HG03469 (cell line): ENCODE results near the gene EEFSEC.

Source experiments
- ATAC-seq: cut with Tn5 transposase; IDR thresholded peaks from one replicate; pipeline ENCODE4 v1.9.1; 2021; ENCODE audit warnings: mild to moderate bottlenecking, moderate library complexity, moderate number of reproducible peaks; ENCODE audit not compliant: unreplicated experiment

The EEFSEC gene

DNA sequence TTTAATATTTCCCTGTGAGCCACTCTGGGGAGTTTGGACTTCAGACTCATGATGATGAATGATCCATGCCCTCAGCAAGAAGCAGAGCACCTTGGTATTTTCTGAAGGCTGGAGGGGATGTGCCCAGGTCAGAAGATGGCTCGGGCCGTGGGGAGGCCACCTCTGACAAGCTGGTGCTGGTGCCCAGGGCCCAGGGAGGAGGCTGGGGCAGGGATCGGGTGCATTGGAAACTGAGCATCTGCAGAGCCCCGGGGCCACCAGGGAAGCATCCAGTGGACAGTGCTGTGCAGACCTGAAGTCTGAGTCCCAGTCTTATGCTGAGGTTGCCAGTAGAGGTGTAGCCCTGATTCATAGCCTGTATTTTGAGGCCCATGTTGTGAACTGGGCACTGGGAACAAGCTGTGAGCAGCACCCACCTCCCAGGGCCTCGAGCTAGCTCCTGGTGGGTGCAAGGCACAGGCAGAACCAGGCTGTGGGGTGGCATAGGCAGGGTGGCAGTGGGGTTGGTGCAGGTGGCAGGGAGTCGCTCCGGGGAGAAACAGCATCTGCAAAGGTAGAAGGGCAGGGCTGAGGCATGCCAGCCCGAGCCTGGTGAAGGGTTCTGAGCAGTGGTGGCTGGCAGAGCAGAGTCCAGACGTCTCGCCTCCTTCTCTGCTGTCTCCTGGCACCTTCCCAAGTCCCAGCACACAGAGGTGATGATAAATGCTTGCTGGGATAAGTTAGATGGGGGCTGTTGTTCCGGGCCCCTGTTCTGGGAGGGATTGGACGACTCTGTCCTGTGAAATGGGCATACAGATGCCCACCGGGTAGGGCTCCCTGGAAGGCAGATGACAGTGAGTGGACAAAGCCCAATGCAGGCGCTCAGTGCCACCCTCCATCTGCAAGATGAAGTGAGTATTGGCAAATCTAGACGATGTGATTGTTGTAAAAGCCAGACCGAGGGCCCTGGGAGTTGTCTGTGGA lies 302.8 kb downstream of the EEFSEC start:
- ATAC-seq = no peak

DNA sequence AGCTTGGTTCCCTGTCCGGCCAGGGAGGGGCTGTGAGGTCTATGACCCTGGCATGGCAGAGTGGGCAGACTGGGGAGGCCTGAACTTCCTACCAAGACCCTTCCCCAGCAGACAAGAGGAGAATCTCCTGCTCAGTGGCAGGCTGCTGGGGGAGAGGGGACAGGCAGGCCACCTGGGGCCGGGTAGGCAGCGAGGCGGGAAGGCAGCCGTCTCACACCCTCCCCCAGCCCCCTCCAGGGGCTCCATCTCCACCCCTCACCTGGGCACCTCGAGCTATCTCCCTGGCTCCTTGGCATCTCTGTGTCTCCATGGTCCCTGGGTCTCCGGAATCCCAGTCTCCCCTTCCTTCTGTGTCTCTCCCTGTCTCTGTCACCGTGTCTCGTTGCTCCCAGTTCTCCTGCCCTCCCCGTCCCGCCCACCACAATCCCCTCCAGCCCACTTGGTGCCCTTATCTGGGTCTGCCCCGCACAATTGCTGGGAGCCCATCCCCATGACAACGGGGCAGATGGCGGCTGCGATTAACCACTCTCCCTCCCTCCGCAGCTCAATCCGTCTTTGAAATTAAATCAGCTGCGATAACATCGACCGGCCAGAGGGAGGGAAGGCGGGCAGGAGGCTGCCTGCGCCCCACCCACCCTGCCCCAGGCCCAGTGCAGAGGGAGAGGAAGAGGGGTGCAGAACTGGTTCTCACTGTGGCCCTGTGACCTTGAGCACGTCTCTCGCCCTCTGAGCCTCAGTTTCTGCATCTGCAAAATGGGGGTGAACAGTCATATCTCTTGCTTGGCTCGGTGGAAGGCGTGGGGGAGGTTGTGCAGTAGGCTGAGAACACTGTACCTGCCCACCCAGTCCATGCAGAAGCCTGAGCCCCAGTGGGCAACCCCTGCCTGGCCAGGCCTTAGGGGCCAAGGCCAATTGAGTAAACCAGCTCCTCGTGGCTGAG lies 303.8 kb downstream of the EEFSEC start:
- no peak for ATAC-seq

GRCh38 chr3:128457937-128458336 lies 304.7 kb downstream of the EEFSEC start:
- ATAC-seq = no peak
